ENCODE measurements around the gene FAM241B. TPM values are rescaled to one million over a fixed set of nuclear protein-coding genes. Genes with fewer than 3 reads are reported as not detected.

The FAM241B gene
- total RNA-seq, 2 experiments from 2014 or later: 14.1 to 17.5 TPM

DNA sequence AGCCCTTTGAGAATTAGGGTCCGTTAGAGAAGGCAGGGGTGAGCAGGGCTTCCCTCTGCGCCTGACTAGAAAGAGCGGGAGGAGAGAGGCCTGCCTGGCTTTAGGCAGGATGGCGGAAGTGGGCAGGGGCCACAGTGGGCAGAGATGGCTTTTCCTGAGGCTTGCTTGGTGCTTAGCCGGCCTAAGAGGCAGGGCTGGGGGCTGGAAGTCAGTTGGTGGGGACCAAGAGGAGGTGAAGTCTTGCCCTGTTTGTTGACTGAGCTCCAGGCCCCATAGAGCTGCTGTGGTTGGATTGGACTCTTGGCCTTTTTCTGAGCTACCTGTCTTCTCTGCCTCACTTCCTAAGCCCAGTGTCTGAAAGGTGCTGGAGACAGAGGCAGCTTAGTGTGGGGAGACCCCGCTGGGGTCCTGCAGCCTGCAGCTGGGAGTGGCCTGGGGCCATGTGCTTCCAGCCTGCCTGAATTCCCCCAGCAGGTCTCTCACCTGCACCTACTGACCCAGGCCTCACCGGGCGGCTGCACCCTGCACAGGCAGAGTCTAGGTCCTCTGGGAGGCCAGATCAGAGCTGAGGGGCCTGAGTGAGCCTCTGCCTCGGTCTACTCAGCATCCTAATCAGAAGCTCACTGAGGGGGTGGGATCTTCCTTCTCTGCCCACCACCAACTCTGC is 4.8 kb downstream of the FAM241B start:
- Histone ChIP-seq H3K27ac (ENCODE audit: low read depth in 1 of 2, low read length in 2 of 2) (no peak overlapping the region), H3K4me3 (ENCODE audit: low read length) (no peak overlapping the region), H3K9me3 (ENCODE audit: control insufficient read depth in 1 of 2, insufficient read depth in 1 of 2, low read length in 2 of 2) (no peaks in the 10 kb centered on the region), H3K27me3 (ENCODE audit: control insufficient read depth in 1 of 2, insufficient read depth in 2 of 2, low read length in 2 of 2) (no peaks in the 10 kb centered on the region), H3K4me1 (ENCODE audit: insufficient read depth, low read length) (peaks cover 17% of the 10 kb centered on the region), H3K36me3 (ENCODE audit: insufficient read depth, low read length) (peaks cover 11% of the 10 kb centered on the region)
- Mint-ChIP-seq H3K4me3 (no peak overlapping the region), H3K27ac (no peak overlapping the region), H3K9me3 (no peaks in the 10 kb centered on the region), H3K27me3 (no peaks in the 10 kb centered on the region), H3K36me3 (ENCODE audit: low read depth) (peaks cover 14% of the 10 kb centered on the region), H3K4me1 (ENCODE audit: low read depth) (peaks cover 12% of the 10 kb centered on the region)
- ChIA-PET CTCF (interaction anchor here (0.6 to 9.1 kb wide), 2 partner anchors 119 to 227 kb away, joined by 3 to 70 read pairs; no protein-coding TSS in a partner anchor), POLR2A (interaction anchor here (1.1 kb wide), 1 partner anchor 119 kb away, joined by 3 read pairs; no protein-coding TSS in a partner anchor)
- intact Hi-C loops (cut with DNase I, micrococcal nuclease): loop anchor here (5.0 to 10.0 kb wide), 5 partner anchors 70 to 1870 kb away; no protein-coding TSS in a partner anchor
- ATAC-seq (ENCODE audit: poor library complexity) (no peak), DNase-seq (peak in 1 of 14 experiments; percentile 4)
- TF ChIP-seq, protein P1, sequence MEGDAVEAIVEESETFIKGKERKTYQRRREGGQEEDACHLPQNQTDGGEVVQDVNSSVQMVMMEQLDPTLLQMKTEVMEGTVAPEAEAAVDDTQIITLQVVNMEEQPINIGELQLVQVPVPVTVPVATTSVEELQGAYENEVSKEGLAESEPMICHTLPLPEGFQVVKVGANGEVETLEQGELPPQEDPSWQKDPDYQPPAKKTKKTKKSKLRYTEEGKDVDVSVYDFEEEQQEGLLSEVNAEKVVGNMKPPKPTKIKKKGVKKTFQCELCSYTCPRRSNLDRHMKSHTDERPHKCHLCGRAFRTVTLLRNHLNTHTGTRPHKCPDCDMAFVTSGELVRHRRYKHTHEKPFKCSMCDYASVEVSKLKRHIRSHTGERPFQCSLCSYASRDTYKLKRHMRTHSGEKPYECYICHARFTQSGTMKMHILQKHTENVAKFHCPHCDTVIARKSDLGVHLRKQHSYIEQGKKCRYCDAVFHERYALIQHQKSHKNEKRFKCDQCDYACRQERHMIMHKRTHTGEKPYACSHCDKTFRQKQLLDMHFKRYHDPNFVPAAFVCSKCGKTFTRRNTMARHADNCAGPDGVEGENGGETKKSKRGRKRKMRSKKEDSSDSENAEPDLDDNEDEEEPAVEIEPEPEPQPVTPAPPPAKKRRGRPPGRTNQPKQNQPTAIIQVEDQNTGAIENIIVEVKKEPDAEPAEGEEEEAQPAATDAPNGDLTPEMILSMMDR (IDR thresholded peaks at IDR 0.05): no peak

DNA sequence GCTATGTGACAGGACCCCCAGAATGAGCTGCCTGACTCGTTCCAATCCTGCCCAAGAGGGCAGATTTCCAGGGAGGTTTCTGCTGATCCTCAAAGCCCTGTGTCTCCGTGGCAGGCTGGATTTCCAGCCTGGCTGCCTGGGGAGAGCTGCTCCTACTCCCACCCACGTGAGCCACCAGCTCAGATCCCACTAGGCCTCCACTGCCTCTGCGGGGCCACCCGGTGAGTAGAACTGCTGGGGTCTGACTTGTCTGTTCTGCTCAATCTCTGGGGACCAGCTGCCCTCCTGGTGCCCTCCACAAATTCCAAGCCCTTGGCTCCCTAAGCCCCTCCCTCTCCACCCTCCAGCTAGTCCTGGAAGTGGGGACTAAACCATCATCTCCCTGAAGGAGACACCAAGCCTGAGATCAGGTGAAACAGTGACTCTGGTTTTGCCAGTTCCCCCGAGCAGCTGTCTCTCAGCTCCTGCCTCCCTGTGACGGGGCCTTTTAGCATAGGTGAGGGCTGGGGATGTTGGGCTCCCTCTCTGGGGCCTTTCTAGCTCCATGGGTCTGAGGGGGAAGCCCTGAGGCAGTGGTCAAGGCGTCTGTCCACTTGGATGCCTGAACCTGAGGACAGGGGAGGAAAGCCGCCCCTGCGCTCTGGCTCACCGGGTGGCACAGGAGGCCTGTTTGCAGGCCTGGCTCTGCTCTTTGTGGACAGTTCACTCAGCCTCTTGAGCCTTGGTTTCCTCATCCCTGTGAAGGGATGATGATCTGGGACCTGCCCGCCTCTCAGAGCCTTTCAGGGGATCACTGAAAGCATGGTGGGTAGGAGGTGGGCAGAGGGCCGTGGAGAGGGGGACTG is 5.6 kb downstream of the FAM241B start:
- peaks cover 14% of the 10 kb centered on the region for H3K36me3 Mint-ChIP-seq (ENCODE audit: low read depth)
- H3K4me1 Mint-ChIP-seq (ENCODE audit: low read depth): peaks cover 12% of the 10 kb centered on the region
- H3K4me3 Mint-ChIP-seq: no peak overlapping the region
- Histone ChIP-seq H3K27ac (ENCODE audit: low read depth in 1 of 2, low read length in 2 of 2) (no peak overlapping the region), H3K36me3 (ENCODE audit: insufficient read depth, low read length) (peaks cover 11% of the 10 kb centered on the region), H3K27me3 (ENCODE audit: control insufficient read depth in 1 of 2, insufficient read depth in 2 of 2, low read length in 2 of 2) (no peaks in the 10 kb centered on the region), H3K4me1 (ENCODE audit: insufficient read depth, low read length) (peaks cover 12% of the 10 kb centered on the region), H3K4me3 (ENCODE audit: low read length) (no peak overlapping the region), H3K9me3 (ENCODE audit: control insufficient read depth in 1 of 2, insufficient read depth in 1 of 2, low read length in 2 of 2) (no peaks in the 10 kb centered on the region)
- CTCF ChIA-PET: interaction anchor here (0.6 to 9.1 kb wide), 3 partner anchors 116 to 228 kb away, joined by 3 to 70 read pairs (median 3); no protein-coding TSS in a partner anchor
- ATAC-seq (ENCODE audit: poor library complexity): no peak
- intact Hi-C loops (cut with DNase I, micrococcal nuclease): loop anchor here (5.0 to 10.0 kb wide), 5 partner anchors 71 to 1871 kb away; no protein-coding TSS in a partner anchor
- no peak for DNase-seq
- no peak overlapping the region for H3K27ac Mint-ChIP-seq
- no peaks in the 10 kb centered on the region for H3K27me3 Mint-ChIP-seq
- TF ChIP-seq, protein P1 (IDR thresholded peaks at IDR 0.05): no peak
- POLR2A ChIA-PET: interaction anchor here (1.1 kb wide), 1 partner anchor 120 kb away, joined by 3 read pairs; no protein-coding TSS in a partner anchor
- no peaks in the 10 kb centered on the region for H3K9me3 Mint-ChIP-seq

DNA sequence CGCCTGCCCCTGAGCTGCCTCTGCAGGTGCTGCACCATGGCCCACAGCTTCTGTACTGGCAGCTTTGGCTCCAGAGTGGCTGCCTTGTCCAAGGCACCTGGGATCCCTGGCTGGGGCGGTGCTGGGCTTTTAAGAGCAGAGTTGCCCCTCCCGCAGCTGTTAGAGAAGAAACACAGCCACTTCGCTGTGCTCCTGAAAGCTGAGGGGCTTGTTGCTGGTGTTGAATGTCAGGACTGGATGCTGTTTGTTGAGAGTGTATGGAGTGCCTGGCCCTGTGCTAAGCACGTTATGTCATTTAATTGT is 6.2 kb downstream of the FAM241B start:
- peaks cover 14% of the 10 kb centered on the region for H3K36me3 Mint-ChIP-seq (ENCODE audit: low read depth)
- no peak overlapping the region for H3K4me3 ChIP-seq (ENCODE audit: low read length)
- TF ChIP-seq, protein P1 (IDR thresholded peaks at IDR 0.05): no peak
- no peaks in the 10 kb centered on the region for H3K9me3 Mint-ChIP-seq
- H3K9me3 ChIP-seq (ENCODE audit: control insufficient read depth in 1 of 2, insufficient read depth in 1 of 2, low read length in 2 of 2): no peaks in the 10 kb centered on the region
- no peaks in the 10 kb centered on the region for H3K27me3 Mint-ChIP-seq
- peaks cover 11% of the 10 kb centered on the region for H3K36me3 ChIP-seq (ENCODE audit: insufficient read depth, low read length)
- DNase-seq: no peak
- ChIA-PET POLR2A (interaction anchor here (1.1 kb wide), 2 partner anchors 121 to 228 kb away, joined by 3 to 4 read pairs; no protein-coding TSS in a partner anchor), CTCF (interaction anchor here (1.2 to 9.1 kb wide), 2 partner anchors 116 to 121 kb away, joined by 3 to 70 read pairs; no protein-coding TSS in a partner anchor)
- H3K27ac Mint-ChIP-seq: no peak overlapping the region
- H3K4me3 Mint-ChIP-seq: no peak overlapping the region
- no peaks in the 10 kb centered on the region for H3K27me3 ChIP-seq (ENCODE audit: control insufficient read depth in 1 of 2, insufficient read depth in 2 of 2, low read length in 2 of 2)
- intact Hi-C loops (cut with DNase I, micrococcal nuclease): loop anchor here (5.0 to 10.0 kb wide), 5 partner anchors 71 to 1871 kb away; no protein-coding TSS in a partner anchor
- ATAC-seq (ENCODE audit: poor library complexity): no peak
- peaks cover 7% of the 10 kb centered on the region for H3K4me1 Mint-ChIP-seq (ENCODE audit: low read depth)
- no peak overlapping the region for H3K27ac ChIP-seq (ENCODE audit: low read depth in 1 of 2, low read length in 2 of 2)
- peaks cover 7% of the 10 kb centered on the region for H3K4me1 ChIP-seq (ENCODE audit: insufficient read depth, low read length)
